Muscle of leg (tissue), 11 donors: ENCODE measurements around the gene SH3RF3. TPM values are rescaled to one million over a fixed set of nuclear protein-coding genes. Genes with fewer than 3 reads are reported as not detected.
"Not testable (repeated sequence)": the region's sequence is repeated elsewhere in the genome, so short reads cannot be mapped to it uniquely, and the experiment has no call there.

Source experiments
- DNase-seq: peaks from one replicate; pipeline ENCODE4 v3.0.0; 2013
- H3K27ac ChIP-seq: one replicate; pipeline ENCODE4 v1.5.1; 2013; ENCODE audit warnings: mild to moderate bottlenecking, low read length, control low read depth
- H3K27me3 ChIP-seq: one replicate; pipeline ENCODE4 v1.6.1; 2013; ENCODE audit warnings: low read length; ENCODE audit not compliant: control insufficient read depth, insufficient read depth
- H3K36me3 ChIP-seq: one replicate; pipeline ENCODE4 v1.6.1; 2013; ENCODE audit warnings: low read length; ENCODE audit not compliant: control insufficient read depth, insufficient read depth
- H3K4me1 ChIP-seq: one replicate; pipeline ENCODE4 v1.6.1; 2013; ENCODE audit warnings: low read length; ENCODE audit not compliant: control insufficient read depth, insufficient read depth
- H3K4me3 ChIP-seq: one replicate; pipeline ENCODE4 v1.5.1; 2013; ENCODE audit warnings: low read length, control low read depth
- H3K9me3 ChIP-seq: replicated peaks from 2 replicates; pipeline ENCODE4 v1.6.1; 2013; ENCODE audit warnings: low read depth, low read length; ENCODE audit not compliant: control insufficient read depth
- WGBS: methylation state at CpG from one replicate; pipeline ENCODE4 v1.1.5; 2013; ENCODE audit warnings: missing lambda C conversion rate; ENCODE audit not compliant: insufficient coverage; 5-methylcytosine and 5-hydroxymethylcytosine counted together
- polyA plus RNA-seq, 8 donors: library from polyadenylated mRNA; unstranded; fragments of 120-200 nt; gene quantifications; one replicate each; pipeline versions ENCODE4 v1.2.1 to v1.2.3, GENCODE V29; 2013; ENCODE audit warnings: inconsistent platforms in 1 of 8, low replicate concordance in 1 of 8; ENCODE audit not compliant: insufficient read length in 8 of 8, insufficient read depth in 1 of 8
- total RNA-seq: library from RNA; stranded (reverse); fragments of 120-200 nt; gene quantifications from one replicate; pipeline ENCODE4 v1.2.4, GENCODE V29; 2013

The SH3RF3 gene
- total and polyA plus RNA-seq, 9 donors: 2.7 to 6.8 (median 4.7) TPM

- no peak overlapping the region for H3K27ac ChIP-seq
- H3K9me3 ChIP-seq: no peaks in the 10 kb centered on the region
- H3K4me1 ChIP-seq: peaks cover under 1% of the 10 kb centered on the region
- WGBS: 100% methylated on average over 8 of the region's 8 CpGs
- no peak for DNase-seq
- H3K36me3 ChIP-seq: no peaks in the 10 kb centered on the region
- H3K4me3 ChIP-seq: no peak overlapping the region
- H3K27me3 ChIP-seq: no peaks in the 10 kb centered on the region
These were observed 94.5 kb downstream of the SH3RF3 start for GRCh38 chr2:109223490-109223889.

- H3K27ac ChIP-seq, H3K4me1 ChIP-seq, H3K9me3 ChIP-seq, DNase-seq, H3K27me3 ChIP-seq, H3K36me3 ChIP-seq, H3K4me3 ChIP-seq: not testable (repeated sequence)
- 89% methylated on average over 6 of the region's 8 CpGs for WGBS
These were observed 95.3 kb downstream of the SH3RF3 start for GRCh38 chr2:109224341-109224740.

DNA sequence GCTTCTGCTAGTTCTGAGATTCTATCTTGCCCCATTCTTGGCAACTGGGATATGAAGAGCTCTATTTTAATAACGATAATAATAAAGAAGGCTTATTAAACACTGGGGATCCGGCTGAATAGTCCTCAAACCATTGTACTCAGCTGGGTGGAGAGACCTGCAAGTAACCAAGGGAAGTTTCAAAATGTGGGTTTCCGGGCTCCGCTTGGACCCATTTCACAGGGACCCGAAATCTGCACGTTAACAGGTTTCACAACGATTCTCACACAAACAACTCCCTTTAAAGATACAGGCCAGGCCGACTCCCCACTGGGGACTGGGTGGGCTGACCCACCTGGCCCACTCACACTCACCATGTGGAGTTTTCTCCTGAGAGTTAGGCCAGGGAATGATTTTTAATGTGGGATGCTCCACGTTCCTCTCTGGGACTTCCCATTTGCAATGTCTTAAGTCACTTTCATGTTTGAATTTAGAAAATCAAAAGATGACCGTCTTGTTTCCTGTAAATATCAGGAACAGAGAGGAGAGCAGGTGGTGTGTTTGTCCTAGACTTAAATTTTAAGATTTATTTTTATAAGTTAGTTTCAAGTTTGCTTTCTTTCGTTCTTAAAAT is 96.3 kb downstream of the SH3RF3 start:
- Histone ChIP-seq H3K27me3 (peaks cover 2% of the 10 kb centered on the region), H3K4me1 (peaks cover 5% of the 10 kb centered on the region), H3K36me3 (no peaks in the 10 kb centered on the region), H3K4me3 (no peak overlapping the region), H3K27ac (no peak overlapping the region), H3K9me3 (no peaks in the 10 kb centered on the region)
- no CpG with 5 or more reads among the region's 11 CpGs for WGBS
- no peak for DNase-seq

- H3K27ac ChIP-seq: no peak overlapping the region
- WGBS: no CpG with 5 or more reads among the region's 2 CpGs
- DNase-seq: peak; percentile 46
- peaks cover 11% of the 10 kb centered on the region for H3K4me1 ChIP-seq
- H3K27me3 ChIP-seq: peaks cover 2% of the 10 kb centered on the region
- H3K36me3 ChIP-seq: no peaks in the 10 kb centered on the region
- no peaks in the 10 kb centered on the region for H3K9me3 ChIP-seq
- H3K4me3 ChIP-seq: no peak overlapping the region
These were observed 97.1 kb downstream of the SH3RF3 start for GRCh38 chr2:109226128-109226527.

DNA sequence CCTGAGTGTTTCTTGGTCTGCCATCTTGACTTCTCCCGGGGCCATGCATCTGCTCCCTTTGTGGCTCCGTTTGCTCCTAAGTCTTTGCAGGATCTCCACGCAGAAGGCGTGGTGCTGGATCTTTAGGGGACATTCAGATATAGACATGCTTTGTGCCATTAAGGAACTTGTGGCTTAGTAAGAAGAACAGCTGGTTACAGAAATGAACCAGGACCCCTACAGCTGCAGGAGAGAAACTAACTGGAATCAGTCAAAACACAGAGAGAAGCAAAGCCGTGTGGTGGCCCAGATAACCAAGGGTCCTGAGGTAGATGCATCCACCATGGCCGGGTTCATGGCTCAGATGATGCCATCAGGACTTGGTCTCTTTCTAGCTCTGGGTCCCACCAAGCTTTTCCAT is 97.6 kb downstream of the SH3RF3 start:
- Histone ChIP-seq H3K4me1 (peaks cover 12% of the 10 kb centered on the region), H3K27ac (no peak overlapping the region), H3K36me3 (no peaks in the 10 kb centered on the region), H3K27me3 (peaks cover 2% of the 10 kb centered on the region), H3K4me3 (no peak overlapping the region), H3K9me3 (no peaks in the 10 kb centered on the region)
- DNase-seq: no peak
- WGBS: 84% methylated on average over 6 of the region's 6 CpGs

DNA sequence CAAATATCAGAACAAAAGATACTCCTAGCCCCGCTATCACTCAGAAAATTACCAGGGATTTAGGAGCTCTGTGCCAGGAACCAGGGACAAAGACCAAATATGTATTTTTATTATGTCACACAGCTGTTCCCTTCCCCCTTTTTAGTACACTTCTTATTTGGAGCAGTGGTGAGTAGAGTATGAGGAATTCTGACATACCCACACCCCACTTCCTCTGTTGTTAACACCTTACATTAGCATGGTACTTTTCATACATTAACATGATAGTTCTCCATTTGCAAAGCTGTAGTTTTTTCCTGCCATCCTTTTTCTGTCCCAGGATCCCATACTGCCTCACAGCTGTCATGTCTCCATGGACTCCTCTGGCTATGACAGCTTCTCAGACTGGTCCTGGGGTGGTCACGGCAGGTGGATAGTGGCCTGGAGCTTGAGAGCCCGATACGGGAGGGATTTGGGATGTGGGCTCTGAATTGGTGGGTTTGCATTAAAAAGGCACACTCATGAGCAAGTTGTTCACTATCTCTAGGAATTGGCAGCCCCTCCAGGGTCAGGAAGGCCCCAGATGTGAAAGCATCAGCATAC is 100.2 kb downstream of the SH3RF3 start:
- 80% methylated on average over 3 of the region's 4 CpGs for WGBS
- Histone ChIP-seq H3K27ac (no peak overlapping the region), H3K4me3 (no peak overlapping the region), H3K4me1 (peaks cover 12% of the 10 kb centered on the region), H3K9me3 (no peaks in the 10 kb centered on the region), H3K27me3 (peaks cover 4% of the 10 kb centered on the region), H3K36me3 (no peaks in the 10 kb centered on the region)
- no peak for DNase-seq

DNA sequence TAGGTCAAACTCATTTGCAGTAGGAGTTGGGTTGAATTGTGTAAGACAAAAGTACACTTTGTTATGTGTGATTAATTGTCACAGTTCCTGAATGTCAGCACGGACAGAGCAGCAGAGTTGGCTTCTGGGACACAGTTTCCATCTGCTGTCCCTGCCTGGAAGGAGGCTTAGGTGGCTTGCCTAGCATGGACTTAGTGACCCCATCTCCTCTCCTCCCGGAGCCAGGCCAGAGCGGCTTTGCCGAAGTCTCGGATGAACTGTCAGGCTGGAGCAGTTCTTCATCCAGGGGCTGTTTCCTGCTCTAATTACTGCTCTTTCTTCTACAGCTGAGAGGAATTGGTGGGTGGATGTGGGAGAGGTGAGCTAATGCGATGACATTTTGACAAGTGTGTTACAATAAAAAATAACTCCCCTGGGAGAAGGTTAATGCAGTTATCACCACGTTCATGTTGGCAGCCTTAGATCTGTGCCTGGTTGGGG is 102.0 kb downstream of the SH3RF3 start:
- 0% methylated on average over 2 of the region's 7 CpGs for WGBS
- Histone ChIP-seq H3K4me1 (peaks cover 18% of the 10 kb centered on the region), H3K4me3 (no peak overlapping the region), H3K36me3 (no peaks in the 10 kb centered on the region), H3K27me3 (peaks cover 4% of the 10 kb centered on the region), H3K27ac (no peak overlapping the region), H3K9me3 (no peaks in the 10 kb centered on the region)
- no peak for DNase-seq

DNA sequence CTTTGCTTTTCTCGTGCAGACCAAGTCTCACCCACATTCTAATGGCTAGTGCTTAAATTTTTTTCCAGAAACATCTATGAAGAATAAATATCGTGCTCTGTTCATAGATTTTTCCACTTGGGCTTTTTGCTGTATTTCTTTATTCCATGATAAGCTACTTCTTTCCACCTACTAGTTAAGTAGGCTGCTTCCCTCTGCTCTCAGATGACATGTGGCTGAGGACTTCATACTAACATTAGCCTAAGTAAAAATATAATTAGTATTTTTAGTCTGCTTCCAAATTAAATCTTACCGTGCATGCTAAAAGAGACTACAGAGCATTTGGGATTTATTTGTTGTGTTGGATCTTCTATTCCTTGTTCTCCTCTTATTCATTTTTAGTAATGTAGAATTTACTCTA is 102.4 kb downstream of the SH3RF3 start:
- peaks cover 18% of the 10 kb centered on the region for H3K4me1 ChIP-seq
- H3K4me3 ChIP-seq: no peak overlapping the region
- H3K27ac ChIP-seq: no peak overlapping the region

DNA sequence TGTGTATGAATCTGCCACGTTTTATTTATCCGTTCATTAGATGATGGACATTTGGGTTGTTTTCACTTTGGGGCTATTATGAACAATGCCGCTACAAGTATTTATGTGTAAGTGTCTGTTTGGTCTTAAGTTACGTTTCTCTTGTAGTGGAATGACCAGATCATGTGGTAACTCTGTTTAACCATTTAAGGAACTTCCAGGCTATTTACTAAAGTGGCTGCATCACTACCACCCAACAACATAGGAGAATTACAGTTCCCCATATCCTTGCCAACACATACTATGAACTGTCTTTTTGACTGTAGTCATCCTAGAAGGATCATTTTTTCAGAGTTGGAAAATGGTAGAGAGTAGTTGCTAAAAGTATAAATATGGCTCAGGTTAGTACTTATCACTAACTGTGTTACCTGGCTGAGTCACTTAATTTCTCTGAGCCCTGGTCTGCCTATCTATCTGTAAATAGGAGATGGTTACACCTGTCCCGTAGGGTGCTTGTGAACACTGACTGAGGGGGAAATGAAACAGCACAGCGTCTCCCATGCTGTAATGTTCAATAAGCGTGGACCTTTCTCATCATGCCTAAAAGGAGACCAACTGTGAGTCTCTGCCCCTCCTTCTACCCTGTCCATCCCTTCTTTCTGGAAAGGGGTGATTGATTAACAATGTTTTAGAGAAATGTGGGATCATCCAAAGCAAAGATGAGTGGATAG is 103.1 kb downstream of the SH3RF3 start:
- 100% methylated on average over 1 of the region's 7 CpGs for WGBS
- peaks cover 18% of the 10 kb centered on the region for H3K4me1 ChIP-seq
- H3K27me3 ChIP-seq: peaks cover 4% of the 10 kb centered on the region
- no peak overlapping the region for H3K4me3 ChIP-seq
- DNase-seq: no peak
- no peaks in the 10 kb centered on the region for H3K9me3 ChIP-seq
- H3K27ac ChIP-seq: no peak overlapping the region
- no peaks in the 10 kb centered on the region for H3K36me3 ChIP-seq

More for the DNA sequence above, 102.4 kb downstream of the SH3RF3 start:
- no CpG with 5 or more reads among the region's 3 CpGs for WGBS
- Histone ChIP-seq H3K36me3 (no peaks in the 10 kb centered on the region), H3K27me3 (peaks cover 4% of the 10 kb centered on the region), H3K9me3 (no peaks in the 10 kb centered on the region)
- DNase-seq: no peak

GRCh38 chr2:109232909-109233308 is 103.9 kb downstream of the SH3RF3 start:
- no peak for DNase-seq
- no peak overlapping the region for H3K27ac ChIP-seq
- H3K36me3 ChIP-seq: no peaks in the 10 kb centered on the region
- peaks cover 19% of the 10 kb centered on the region for H3K4me1 ChIP-seq
- WGBS: 93% methylated on average over 4 of the region's 4 CpGs
- H3K4me3 ChIP-seq: no peak overlapping the region
- peaks cover 4% of the 10 kb centered on the region for H3K27me3 ChIP-seq
- no peaks in the 10 kb centered on the region for H3K9me3 ChIP-seq
